HL-60/S4 treated with retinoic acid at 250 ng/mL for 4 days and 3 days (cell line): ENCODE data around the gene RGS13.

Experiments used
- in situ Hi-C: fragments of 300-500 bp; cut with MboI; formaldehyde crosslinking; loops from 2 replicates; pipeline ENCODE4 v1.7.0; 2022; ENCODE audit warnings: low sequenced_read_pairs

The RGS13 gene

DNA sequence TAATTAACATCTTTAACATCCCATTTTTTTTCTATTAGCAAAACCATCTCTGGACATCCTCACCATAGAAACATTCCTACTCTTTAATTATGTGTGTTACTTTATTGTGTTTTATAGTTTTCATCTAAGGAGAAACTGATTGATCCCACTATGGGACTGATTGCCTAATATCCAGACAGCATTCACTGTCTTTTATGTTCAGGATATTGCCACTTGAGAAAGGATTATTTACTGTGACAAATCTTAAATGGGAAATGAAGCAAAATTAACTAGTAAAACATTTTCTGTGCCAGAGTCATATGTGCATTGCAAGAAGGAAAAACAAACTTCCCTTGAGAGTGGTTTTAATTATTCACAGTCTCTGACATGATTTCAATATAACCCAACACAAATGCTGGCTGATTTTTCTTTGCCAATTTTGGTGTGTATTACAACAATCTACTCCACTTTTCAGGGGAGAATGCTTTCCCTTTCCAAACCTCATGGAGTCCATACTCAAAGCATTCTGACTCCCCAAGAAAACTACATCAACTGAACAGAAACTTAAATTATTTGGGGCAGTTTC, 15.8 kb upstream of the RGS13 start:
- in situ Hi-C loops: no loop called here

DNA sequence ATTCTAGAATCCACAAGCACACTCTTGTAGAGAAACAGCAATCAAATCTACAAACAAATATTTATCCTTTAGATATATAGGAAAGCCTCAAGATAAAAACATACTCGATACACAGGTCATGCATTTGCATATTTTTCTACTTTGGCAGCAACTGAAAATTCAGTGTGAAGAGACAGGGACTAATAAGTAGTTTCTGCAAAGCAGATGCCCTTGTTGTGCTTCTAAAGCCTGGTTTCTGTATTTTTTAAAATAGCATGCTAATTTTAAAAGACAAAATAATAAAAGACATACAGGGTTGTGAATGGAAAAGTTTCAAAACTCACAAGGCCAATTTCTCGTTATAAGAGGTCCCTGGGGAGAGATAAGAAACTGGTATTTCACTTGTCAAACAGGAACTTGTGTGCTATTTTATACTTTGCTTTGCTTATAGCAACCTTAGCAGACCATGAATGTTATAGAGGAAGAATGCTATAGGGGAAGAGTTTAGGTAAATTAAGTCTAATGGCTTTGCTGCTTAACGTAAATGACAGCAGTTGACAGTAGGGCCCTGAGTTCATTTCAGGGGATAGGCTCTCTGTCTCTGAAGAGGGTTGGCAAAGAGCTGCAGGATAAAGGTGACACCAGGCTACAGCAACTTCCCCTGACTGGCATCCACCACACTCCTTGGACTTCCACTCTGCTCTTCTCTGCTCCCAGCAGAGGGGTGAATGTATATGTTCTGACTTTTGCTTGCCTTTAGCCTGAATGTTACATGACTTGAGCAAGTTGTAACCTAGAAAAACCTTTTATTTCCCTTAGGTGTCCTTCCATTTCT, 9.4 kb upstream of the RGS13 start:
- in situ Hi-C loops: no loop called here

DNA sequence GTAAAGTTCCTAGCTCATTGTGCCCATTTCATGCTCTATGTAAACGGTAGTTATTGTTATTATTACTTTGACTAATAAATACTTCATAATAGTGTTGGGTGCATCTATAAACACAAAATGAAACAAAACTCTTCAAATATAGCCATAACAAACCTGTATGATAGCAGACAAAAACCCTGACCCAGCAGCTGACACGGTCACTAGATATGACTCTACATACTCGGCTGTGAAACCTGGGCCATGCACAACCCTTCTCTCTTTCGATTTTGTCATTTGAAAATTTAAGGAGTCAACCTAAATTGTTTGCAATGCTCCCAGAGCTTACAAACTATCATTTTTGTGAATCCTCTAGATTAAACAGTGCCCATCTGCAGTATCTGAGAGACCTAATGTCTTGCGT, 8.0 kb upstream of the RGS13 start:
- in situ Hi-C loops: no loop called here

GRCh38 chr1:192628396-192629057, 7.4 kb upstream of the RGS13 start:
- in situ Hi-C loops: no loop called here

GRCh38 chr1:192629612-192630011, 6.3 kb upstream of the RGS13 start:
- in situ Hi-C loops: no loop called here

DNA sequence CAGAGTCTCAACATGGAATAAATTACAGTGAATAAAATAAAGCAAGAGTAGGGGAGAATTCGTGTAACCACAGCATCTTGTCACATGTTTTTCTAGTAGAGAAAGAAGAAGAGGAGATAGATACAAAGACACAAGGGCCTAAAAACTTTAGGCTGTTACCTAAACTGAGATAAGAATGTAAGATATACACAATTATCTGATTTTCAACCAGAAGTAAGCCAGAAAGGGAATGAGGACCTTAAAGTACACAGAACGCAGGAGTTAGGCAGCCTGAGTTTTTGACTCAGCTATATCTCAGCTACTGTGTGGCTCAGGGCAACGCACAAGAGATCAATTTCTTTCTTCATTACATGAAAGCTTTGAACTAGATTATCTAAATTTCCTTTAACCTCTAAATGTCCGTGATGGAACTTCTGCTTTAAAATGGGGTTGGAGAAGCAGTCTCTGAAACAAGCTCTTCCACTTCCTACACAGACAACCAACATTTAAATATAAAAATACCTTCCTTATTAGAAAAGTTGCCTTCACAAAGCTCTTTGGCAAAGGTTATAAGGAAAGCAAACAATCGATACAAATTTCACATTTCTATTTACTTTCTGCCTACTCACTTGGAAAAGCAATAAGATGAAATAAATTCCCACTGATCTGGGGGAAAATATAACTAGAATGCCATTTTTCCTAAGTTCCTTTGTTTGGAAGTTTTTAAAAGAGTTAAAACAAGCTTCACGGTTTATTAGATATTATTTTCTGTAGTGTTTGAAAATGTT, 5.2 kb upstream of the RGS13 start:
- in situ Hi-C loops: no loop called here

- in situ Hi-C loops: no loop called here
Measured at GRCh38 chr1:192631749-192632148, 4.2 kb upstream of the RGS13 start.

- in situ Hi-C loops: no loop called here
Measured at GRCh38 chr1:192632188-192632587, 3.8 kb upstream of the RGS13 start.

- in situ Hi-C loops: no loop called here
Measured at GRCh38 chr1:192632641-192633532, 3.1 kb upstream of the RGS13 start.

- in situ Hi-C loops: no loop called here
Measured at GRCh38 chr1:192633533-192634253, 2.3 kb upstream of the RGS13 start.

GRCh38 chr1:192635041-192635440, 906 bp upstream of the RGS13 start:
- in situ Hi-C loops: no loop called here

GRCh38 chr1:192639607-192640368, 3.8 kb downstream of the RGS13 start:
- in situ Hi-C loops: no loop called here

- in situ Hi-C loops: no loop called here
Measured at GRCh38 chr1:192652159-192652558, 16.2 kb downstream of the RGS13 start.

DNA sequence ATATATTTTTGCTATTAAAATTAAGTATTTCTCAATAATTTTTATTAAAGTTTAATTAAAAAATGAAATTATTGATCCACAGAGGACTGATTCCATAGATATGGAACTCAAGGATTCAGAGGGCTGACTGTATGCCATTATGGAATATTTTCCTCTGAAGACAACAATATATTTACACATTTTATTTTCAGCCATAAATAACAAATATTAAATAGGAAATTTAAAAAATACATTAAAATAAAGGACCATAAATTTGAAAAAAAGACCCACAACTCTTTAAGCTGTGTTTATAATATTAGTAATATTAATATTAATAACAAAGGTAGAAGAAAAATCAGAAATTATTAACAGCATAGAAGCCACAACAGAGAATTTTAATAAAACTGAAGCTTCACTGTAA, 18.2 kb downstream of the RGS13 start:
- in situ Hi-C loops: no loop called here

DNA sequence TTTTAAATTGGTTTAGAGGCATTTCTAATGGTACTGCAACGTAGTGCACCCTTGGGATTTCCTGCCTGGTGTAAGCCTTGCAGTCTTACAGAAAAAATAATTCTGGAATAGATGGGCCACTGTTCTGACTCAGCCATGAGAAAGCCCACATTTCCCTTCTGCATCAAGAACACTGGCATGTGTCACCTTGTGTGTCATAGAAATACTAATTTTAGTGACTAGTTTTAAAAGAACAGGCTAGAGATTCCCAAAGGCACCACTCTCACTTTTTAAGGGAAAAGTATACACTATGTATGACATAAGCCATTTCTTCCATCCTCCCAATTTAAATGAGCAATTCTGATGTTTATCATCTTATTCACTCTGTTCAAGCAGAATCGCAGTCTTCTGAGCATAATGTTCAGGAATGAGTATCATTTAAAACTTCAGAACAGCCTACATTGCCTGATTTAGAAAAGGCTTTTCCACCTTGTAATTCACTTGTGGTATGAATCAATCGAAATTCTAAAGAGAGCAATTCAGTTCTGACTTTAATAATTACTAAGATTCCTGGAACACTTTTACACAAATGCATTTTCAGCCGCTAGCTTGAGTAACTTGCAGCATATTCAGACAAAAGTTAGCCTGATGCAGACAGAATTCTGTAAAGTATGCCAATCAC, 18.8 kb downstream of the RGS13 start:
- in situ Hi-C loops: no loop called here

DNA sequence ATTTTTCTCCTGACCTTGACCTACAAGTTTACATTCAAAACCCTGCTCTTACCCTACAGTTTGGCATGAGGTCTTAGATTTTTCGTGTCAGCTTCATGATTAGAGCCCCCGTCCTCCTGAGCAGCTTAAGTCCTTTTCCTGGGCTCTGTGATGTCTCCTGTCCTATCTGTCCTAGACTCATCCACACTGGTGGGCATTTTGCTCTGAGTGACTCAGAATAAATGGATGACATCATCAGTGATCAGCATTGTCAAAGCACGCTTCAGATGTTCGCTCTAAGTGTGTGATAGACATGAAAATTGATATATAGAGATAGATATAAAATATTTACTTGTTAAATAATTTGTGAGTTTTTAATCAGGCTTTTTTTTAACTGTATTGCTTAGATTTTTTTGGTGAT, 21.8 kb downstream of the RGS13 start:
- in situ Hi-C loops: no loop called here

GRCh38 chr1:192658255-192658654, 22.3 kb downstream of the RGS13 start:
- in situ Hi-C loops: no loop called here

DNA sequence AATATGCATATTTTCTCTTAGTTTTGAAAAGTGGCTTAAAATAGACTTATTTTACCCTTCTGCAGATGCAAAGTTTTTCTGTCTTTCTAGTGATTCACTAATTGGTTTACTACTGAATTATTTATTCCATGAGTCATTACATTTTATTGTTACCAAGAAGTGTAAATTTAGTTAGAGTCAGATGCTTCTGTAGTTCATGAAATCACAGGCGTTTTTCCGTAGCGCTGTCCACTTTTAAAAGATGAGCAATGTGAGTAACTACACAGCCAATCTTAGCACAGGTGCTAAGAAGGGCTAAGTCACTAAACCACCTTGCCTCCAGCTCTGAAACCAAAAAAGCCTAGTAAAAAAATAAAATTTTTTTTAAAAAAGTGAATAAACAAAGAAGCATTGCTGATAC, 24.7 kb downstream of the RGS13 start:
- in situ Hi-C loops: no loop called here
